GM21447 (cell line): ENCODE measurements around the gene FGF12.

Source experiments
- ATAC-seq: cut with Tn5 transposase; IDR thresholded peaks from one replicate; pipeline ENCODE4 v1.9.1; 2021; ENCODE audit not compliant: unreplicated experiment

Gene FGF12

GRCh38 chr3:192155194-192155593, 572.1 kb downstream of the FGF12 start:
- no peak for ATAC-seq

- no peak for ATAC-seq
Measured at GRCh38 chr3:192133271-192133670, 594.1 kb downstream of the FGF12 start.

GRCh38 chr3:192130534-192131132, 596.7 kb downstream of the FGF12 start:
- ATAC-seq, result peak; percentile 61

- no peak for ATAC-seq
Measured at GRCh38 chr3:192129586-192129985, 597.8 kb downstream of the FGF12 start.

GRCh38 chr3:192128922-192129321, 598.4 kb downstream of the FGF12 start:
- peak; percentile 75 for ATAC-seq

GRCh38 chr3:192128060-192128459, 599.3 kb downstream of the FGF12 start:
- no peak for ATAC-seq

GRCh38 chr3:192122832-192123594, 604.3 kb downstream of the FGF12 start:
- peak; percentile 90 for ATAC-seq

- ATAC-seq, result no peak
Measured at GRCh38 chr3:192121923-192122322, 605.4 kb downstream of the FGF12 start.

GRCh38 chr3:192108820-192109219, 618.5 kb downstream of the FGF12 start:
- ATAC-seq, result no peak

- ATAC-seq, result no peak
Measured at GRCh38 chr3:192106543-192106942, 620.8 kb downstream of the FGF12 start.

- ATAC-seq, result no peak
Measured at GRCh38 chr3:192092388-192093005, 634.8 kb downstream of the FGF12 start.

- no peak for ATAC-seq
Measured at GRCh38 chr3:192091831-192092230, 635.5 kb downstream of the FGF12 start.

- peak; percentile 75 for ATAC-seq
Measured at GRCh38 chr3:192090586-192090985, 636.8 kb downstream of the FGF12 start.
